Activated naive CD4-positive, alpha-beta T cell treated with anti-CD3 and anti-CD28 coated beads for 36 hours (primary cell): ENCODE results near the gene C19orf81. TPM values are rescaled to one million over a fixed set of nuclear protein-coding genes. Genes with fewer than 3 reads are reported as not detected.

Experiments
- CTCF ChIA-PET: fragments of 350-600 bp; sonication (Branson Sonifier 250); formaldehyde crosslinking; loops from one replicate; lab custom pipeline; 2021; ENCODE audit warnings: antibody characterized with exemption; lab: Charles Lee
- DNase-seq: peaks from one replicate; pipeline ENCODE4 v3.0.0-alpha.2; 2020
- H3K27ac Mint-ChIP-seq: one replicate; pipeline ENCODE4 v1.8.0; 2021; ENCODE audit warnings: mild to moderate bottlenecking, mixed read lengths
- H3K27me3 Mint-ChIP-seq: one replicate; pipeline ENCODE4 v1.8.0; 2021; ENCODE audit warnings: low read depth, mixed read lengths
- H3K36me3 Mint-ChIP-seq: one replicate; pipeline ENCODE4 v1.8.0; 2021; ENCODE audit warnings: low read depth, mixed read lengths
- H3K4me1 Mint-ChIP-seq: one replicate; pipeline ENCODE4 v1.8.0; 2021; ENCODE audit warnings: low read depth, mixed read lengths
- H3K4me3 Mint-ChIP-seq: one replicate; pipeline ENCODE4 v1.8.0; 2021; ENCODE audit warnings: mild to moderate bottlenecking, moderate library complexity, mixed read lengths
- H3K9me3 Mint-ChIP-seq: one replicate; pipeline ENCODE4 v1.8.0; 2021; ENCODE audit warnings: mixed read lengths
- intact Hi-C: fragments of 100-400 bp; cut with micrococcal nuclease; formaldehyde crosslinking; loops from one replicate; pipeline ENCODE4 v1.15.1; 2023
- total RNA-seq, 2 experiments: library from RNA; stranded (reverse); gene quantifications; one replicate each; pipeline ENCODE4 v1.2.3, GENCODE V29; 2021

Gene C19orf81
- total RNA-seq, 2 experiments from 2014 or later: 1.5 to 1.7 TPM

GRCh38 chr19:50666346-50667176, 17.3 kb downstream of the C19orf81 start:
- intact Hi-C loops: no loop called here
- no peak overlapping the region for H3K4me3 Mint-ChIP-seq
- peaks cover 4% of the 10 kb centered on the region for H3K9me3 Mint-ChIP-seq
- H3K4me1 Mint-ChIP-seq: no peaks in the 10 kb centered on the region
- H3K36me3 Mint-ChIP-seq: no peaks in the 10 kb centered on the region
- CTCF ChIA-PET: no interaction called here
- DNase-seq: no peak
- peaks cover 46% of the 10 kb centered on the region for H3K27me3 Mint-ChIP-seq
- H3K27ac Mint-ChIP-seq: no peak overlapping the region

GRCh38 chr19:50667177-50667758, 18.0 kb downstream of the C19orf81 start:
- no peak for DNase-seq
- Mint-ChIP-seq H3K27ac (no peak overlapping the region), H3K9me3 (peaks cover 4% of the 10 kb centered on the region), H3K27me3 (peaks cover 48% of the 10 kb centered on the region), H3K4me1 (no peaks in the 10 kb centered on the region), H3K36me3 (no peaks in the 10 kb centered on the region), H3K4me3 (no peak overlapping the region)
- CTCF ChIA-PET: interaction anchor here (0.6 kb wide), 1 partner anchor 351 kb away, joined by 5 read pairs; no protein-coding TSS in a partner anchor
- intact Hi-C loops: no loop called here

GRCh38 chr19:50667759-50668231, 18.6 kb downstream of the C19orf81 start:
- H3K4me3 Mint-ChIP-seq: no peak overlapping the region
- intact Hi-C loops: no loop called here
- no peak overlapping the region for H3K27ac Mint-ChIP-seq
- no peaks in the 10 kb centered on the region for H3K36me3 Mint-ChIP-seq
- no peak for DNase-seq
- CTCF ChIA-PET: no interaction called here
- no peaks in the 10 kb centered on the region for H3K4me1 Mint-ChIP-seq
- H3K9me3 Mint-ChIP-seq: peaks cover 4% of the 10 kb centered on the region
- H3K27me3 Mint-ChIP-seq: peaks cover 47% of the 10 kb centered on the region

- Mint-ChIP-seq H3K36me3 (no peaks in the 10 kb centered on the region), H3K4me1 (no peaks in the 10 kb centered on the region), H3K27ac (no peak overlapping the region), H3K27me3 (peaks cover 47% of the 10 kb centered on the region), H3K9me3 (peaks cover 4% of the 10 kb centered on the region), H3K4me3 (no peak overlapping the region)
- intact Hi-C loops: no loop called here
- DNase-seq: no peak
- CTCF ChIA-PET: no interaction called here
These were observed 19.2 kb downstream of the C19orf81 start for GRCh38 chr19:50668416-50668815.

GRCh38 chr19:50668879-50669278, 19.6 kb downstream of the C19orf81 start:
- intact Hi-C loops: no loop called here
- Mint-ChIP-seq H3K4me1 (no peaks in the 10 kb centered on the region), H3K9me3 (peaks cover 4% of the 10 kb centered on the region), H3K27me3 (peaks cover 49% of the 10 kb centered on the region), H3K27ac (no peak overlapping the region), H3K4me3 (no peak overlapping the region), H3K36me3 (no peaks in the 10 kb centered on the region)
- CTCF ChIA-PET: no interaction called here
- DNase-seq: no peak

- Mint-ChIP-seq H3K36me3 (no peaks in the 10 kb centered on the region), H3K27ac (no peak overlapping the region), H3K27me3 (peaks cover 50% of the 10 kb centered on the region), H3K9me3 (no peaks in the 10 kb centered on the region), H3K4me3 (no peak overlapping the region), H3K4me1 (no peaks in the 10 kb centered on the region)
- intact Hi-C loops: no loop called here
- CTCF ChIA-PET: interaction anchor here (0.7 to 1.3 kb wide), 5 partner anchors 14 to 819 kb away, joined by 3 to 5 read pairs (median 3); no protein-coding TSS in a partner anchor
- peak; percentile 58 for DNase-seq
These were observed 20.3 kb downstream of the C19orf81 start for GRCh38 chr19:50669302-50670101.

- intact Hi-C loops: no loop called here
- Mint-ChIP-seq H3K27me3 (peaks cover 47% of the 10 kb centered on the region), H3K4me3 (no peak overlapping the region), H3K27ac (no peak overlapping the region), H3K36me3 (no peaks in the 10 kb centered on the region), H3K4me1 (no peaks in the 10 kb centered on the region), H3K9me3 (no peaks in the 10 kb centered on the region)
- no peak for DNase-seq
- CTCF ChIA-PET: interaction anchor here (0.7 to 1.3 kb wide), 5 partner anchors 15 to 820 kb away, joined by 3 to 5 read pairs (median 3); no protein-coding TSS in a partner anchor
These were observed 20.8 kb downstream of the C19orf81 start for GRCh38 chr19:50670102-50670380.

GRCh38 chr19:50673118-50673517, 23.9 kb downstream of the C19orf81 start:
- DNase-seq: no peak
- Mint-ChIP-seq H3K4me3 (no peak overlapping the region), H3K4me1 (no peaks in the 10 kb centered on the region)

GRCh38 chr19:50676625-50677197, 27.5 kb downstream of the C19orf81 start:
- Mint-ChIP-seq H3K4me3 (no peak overlapping the region), H3K36me3 (no peaks in the 10 kb centered on the region), H3K27me3 (peaks cover 66% of the 10 kb centered on the region), H3K9me3 (no peaks in the 10 kb centered on the region), H3K4me1 (peaks cover 6% of the 10 kb centered on the region), H3K27ac (no peak overlapping the region)
- DNase-seq: no peak
- intact Hi-C loops: no loop called here
- CTCF ChIA-PET: no interaction called here

More at GRCh38 chr19:50673118-50673517, 23.9 kb downstream of the C19orf81 start:
- CTCF ChIA-PET: no interaction called here
- H3K9me3 Mint-ChIP-seq: no peaks in the 10 kb centered on the region
- no peaks in the 10 kb centered on the region for H3K36me3 Mint-ChIP-seq
- H3K27me3 Mint-ChIP-seq: peaks cover 67% of the 10 kb centered on the region
- intact Hi-C loops: no loop called here
- H3K27ac Mint-ChIP-seq: no peak overlapping the region

- Mint-ChIP-seq H3K27me3 (peaks cover 62% of the 10 kb centered on the region), H3K27ac (no peak overlapping the region), H3K36me3 (no peaks in the 10 kb centered on the region), H3K4me1 (peaks cover 6% of the 10 kb centered on the region), H3K9me3 (no peaks in the 10 kb centered on the region), H3K4me3 (no peak overlapping the region)
- CTCF ChIA-PET: no interaction called here
- DNase-seq: no peak
- intact Hi-C loops: no loop called here
These were observed 28.4 kb downstream of the C19orf81 start for GRCh38 chr19:50677636-50678035.

- no peak overlapping the region for H3K27ac Mint-ChIP-seq
- no peaks in the 10 kb centered on the region for H3K36me3 Mint-ChIP-seq
- no peak overlapping the region for H3K4me3 Mint-ChIP-seq
- H3K27me3 Mint-ChIP-seq: peaks cover 55% of the 10 kb centered on the region
- CTCF ChIA-PET: no interaction called here
- no peaks in the 10 kb centered on the region for H3K9me3 Mint-ChIP-seq
- H3K4me1 Mint-ChIP-seq: peaks cover 6% of the 10 kb centered on the region
- no peak for DNase-seq
- intact Hi-C loops: no loop called here
These were observed 29.1 kb downstream of the C19orf81 start for GRCh38 chr19:50678323-50678722.
